Liver (tissue), 9 donors: ENCODE results near the gene SLC4A8. TPM values are rescaled to one million over a fixed set of nuclear protein-coding genes. Genes with fewer than 3 reads are reported as not detected.

Source experiments
- DNase-seq: peaks from one replicate; pipeline ENCODE4 v3.0.0-alpha.2; 2017; ENCODE audit warnings: low spot score
- H3K27ac ChIP-seq, 2 donors: one replicate each; pipeline ENCODE4 v1.7.0; 2013; ENCODE audit warnings: inconsistent platforms in 2 of 2, low read length in 2 of 2, control low read depth in 1 of 2, low read depth in 1 of 2, mild to moderate bottlenecking in 1 of 2
- H3K27me3 ChIP-seq, 4 donors: one replicate each; pipeline versions ENCODE4 v1.6.1 to v1.7.0; 2013; ENCODE audit warnings: low read length in 3 of 4, inconsistent platforms in 1 of 4, mild to moderate bottlenecking in 1 of 4, moderate library complexity in 1 of 4; ENCODE audit not compliant: control insufficient read depth in 4 of 4, insufficient read depth in 4 of 4
- H3K36me3 ChIP-seq, 4 donors: one replicate each; pipeline versions ENCODE4 v1.6.1 to v1.7.0; 2013; ENCODE audit warnings: low read length in 3 of 4, mild to moderate bottlenecking in 3 of 4, low read depth in 1 of 4, moderate library complexity in 1 of 4; ENCODE audit not compliant: control insufficient read depth in 4 of 4, insufficient read depth in 3 of 4
- H3K4me1 ChIP-seq, 4 donors: one replicate each; pipeline versions ENCODE4 v1.6.1 to v1.7.0; 2013; ENCODE audit warnings: low read length in 3 of 4, mild to moderate bottlenecking in 3 of 4, moderate library complexity in 1 of 4; ENCODE audit not compliant: control insufficient read depth in 4 of 4, insufficient read depth in 4 of 4
- H3K4me3 ChIP-seq, 3 donors: one replicate each; pipeline versions ENCODE4 v1.6.1 to v1.7.0; 2013; ENCODE audit warnings: low read length in 3 of 3, control low read depth in 1 of 3, low read depth in 1 of 3, mild to moderate bottlenecking in 1 of 3
- H3K9ac ChIP-seq, 2 donors: one replicate each; pipeline ENCODE4 v1.7.0; 2013; ENCODE audit warnings: low read length in 2 of 2, mild to moderate bottlenecking in 2 of 2, moderate library complexity in 2 of 2, control low read depth in 1 of 2, low read depth in 1 of 2
- H3K9me3 ChIP-seq, 4 donors: one replicate each; pipeline versions ENCODE4 v1.6.1 to v1.7.0; 2013; ENCODE audit warnings: low read length in 3 of 4; ENCODE audit not compliant: control insufficient read depth in 4 of 4
- ATF3 ChIP-seq: IDR thresholded peaks from 2 replicates; pipeline ENCODE4 v1.6.1; 2016; ENCODE audit warnings: antibody characterized with exemption
- CTCF ChIP-seq: fragments of 150-350 bp; IDR thresholded peaks from 2 replicates; pipeline ENCODE4 v1.5.1; 2017; ENCODE audit warnings: improper control_type of control experiment, low read depth, low read length; ENCODE audit not compliant: missing input control
- EGR1 ChIP-seq, 2 donors: IDR thresholded peaks; 2 replicates each; pipeline ENCODE4 v1.6.1; 2016 to 2018; ENCODE audit warnings: antibody characterized with exemption in 2 of 2, low read depth in 2 of 2
- FOXA1 ChIP-seq: IDR thresholded peaks from 2 replicates; pipeline ENCODE4 v1.6.1; 2016; ENCODE audit warnings: antibody characterized with exemption
- HNF4A ChIP-seq, 2 donors: conservative IDR thresholded peaks; 2 replicates each; pipeline ENCODE4 v1.6.1; 2016; ENCODE audit warnings: antibody characterized with exemption in 2 of 2, mild to moderate bottlenecking in 2 of 2
- HNF4G ChIP-seq: IDR thresholded peaks from 2 replicates; pipeline ENCODE4 v1.6.1; 2016; ENCODE audit warnings: antibody characterized with exemption
- MAX ChIP-seq: IDR thresholded peaks from 2 replicates; pipeline ENCODE4 v1.6.1; 2016; ENCODE audit warnings: antibody characterized with exemption
- RAD21 ChIP-seq, 2 donors: IDR thresholded peaks; 2 replicates each; pipeline ENCODE4 v1.6.1; 2016; ENCODE audit warnings: antibody characterized with exemption in 2 of 2, mild to moderate bottlenecking in 2 of 2
- REST ChIP-seq: IDR thresholded peaks from 2 replicates; pipeline ENCODE4 v1.6.1; 2016; ENCODE audit warnings: antibody characterized with exemption, mild to moderate bottlenecking
- SP1 ChIP-seq: IDR thresholded peaks from 2 replicates; pipeline ENCODE4 v1.6.1; 2018; ENCODE audit warnings: antibody characterized with exemption, mild to moderate bottlenecking
- YY1 ChIP-seq: IDR thresholded peaks from 2 replicates; pipeline ENCODE4 v1.6.1; 2016; ENCODE audit warnings: antibody characterized with exemption, mild to moderate bottlenecking
- WGBS: extraction: QIAGEN DNeasy Blood & Tissue Kit; methylation state at CpG from one replicate; pipeline ENCODE4 v1.1.7; 2013; 5-methylcytosine and 5-hydroxymethylcytosine counted together
- polyA plus RNA-seq, 2 donors: library from polyadenylated mRNA; stranded (reverse) in 1 of 2; unstranded in 1 of 2; fragments of 200-250 nt in 1 of 2; fragments of >200 nt in 1 of 2; fragmentation: Nextera tagmentation in 1 of 2; extraction: Ambion mirVana in 1 of 2; gene quantifications; one replicate each; pipeline versions ENCODE4 v1.2.1 to v1.2.3, GENCODE V29; 2013 to 2015
- total RNA-seq, 2 donors: library from RNA; depleted of rRNA; stranded (reverse); fragments of >200 nt; gene quantifications; one replicate each; pipeline ENCODE4 v1.2.3, GENCODE V29; 2014
- donor health status: healthy.
- donor health status: healthy.
- donor health status: healthy.
- donor health status: healthy.
- donor health status: healthy.

Gene SLC4A8
- total and polyA plus RNA-seq, 4 donors = 0.07 to 1.0 (median 0.75) TPM; not detected in 1

- H3K4me3 ChIP-seq = no peak overlapping the region
- DNase-seq = peak; percentile 74
- H3K27ac ChIP-seq = no peak overlapping the region
- 6% methylated on average over 11 of the region's 11 CpGs for WGBS
- H3K27me3 ChIP-seq = no peaks in the 10 kb centered on the region
- no peak for TF ChIP-seq ATF3
- no peak for TF ChIP-seq SP1
- peak; percentile 86 for TF ChIP-seq CTCF
- TF ChIP-seq HNF4A (conservative IDR thresholded peaks at IDR 0.05) = peak in 1 of 2 donors; percentile 20
- no peak for TF ChIP-seq YY1
- TF ChIP-seq RAD21 (IDR thresholded peaks at IDR 0.05) = peak; percentile 85 to 94
- TF ChIP-seq EGR1 (IDR thresholded peaks at IDR 0.05; ENCODE audit: low read depth in 2 of 2) = no peak
- TF ChIP-seq FOXA1 = no peak
- H3K4me1 ChIP-seq = no peaks in the 10 kb centered on the region
- H3K9ac ChIP-seq = no peak overlapping the region
- H3K9me3 ChIP-seq = no peaks in the 10 kb centered on the region
- no peaks in the 10 kb centered on the region for H3K36me3 ChIP-seq
These were observed 107.4 kb downstream of the SLC4A8 start for GRCh38 chr12:51531978-51532497.

- no peak for TF ChIP-seq HNF4G
- TF ChIP-seq RAD21 (IDR thresholded peaks at IDR 0.05) = peak; percentile 58 to 63
- no peak for TF ChIP-seq REST
- TF ChIP-seq MAX = no peak
- TF ChIP-seq CTCF = peak; percentile 9
- Histone ChIP-seq H3K27me3 (no peaks in the 10 kb centered on the region), H3K36me3 (no peaks in the 10 kb centered on the region), H3K9ac (no peak overlapping the region), H3K4me1 (no peaks in the 10 kb centered on the region), H3K9me3 (no peaks in the 10 kb centered on the region), H3K4me3 (no peak overlapping the region), H3K27ac (no peak overlapping the region)
- no peak for DNase-seq
- WGBS = 17% methylated on average over 1 of the region's 1 CpG
These were observed 109.2 kb downstream of the SLC4A8 start for GRCh38 chr12:51533799-51534198.
